Fibroblast of lung (primary cell): ENCODE results near the gene CST3. TPM values are rescaled to one million over a fixed set of nuclear protein-coding genes. Genes with fewer than 3 reads are reported as not detected.
A peak's percentile ranks its signal among the peaks of the same experiment; 100 is the strongest.

ENCODE experiments used
- DNase-seq, 2 donors: peaks; one replicate each; pipeline versions ENCODE4 v3.0.0 to v3.0.0-alpha.2; 2010; ENCODE audit warnings: low read depth in 2 of 2
- H2AFZ ChIP-seq: 2 replicates; pipeline ENCODE4 v1.5.1; 2012; ENCODE audit warnings: low read length, control low read depth, inconsistent platforms
- H3K27ac ChIP-seq: 2 replicates; pipeline ENCODE4 v1.5.1; 2011; ENCODE audit warnings: low read length, control low read depth; ENCODE audit not compliant: insufficient read depth
- H3K27me3 ChIP-seq: 2 replicates; pipeline ENCODE4 v1.5.1; 2011; ENCODE audit warnings: mild to moderate bottlenecking, low read length; ENCODE audit not compliant: control insufficient read depth, insufficient read depth
- H3K36me3 ChIP-seq: 2 replicates; pipeline ENCODE4 v1.5.1; 2011; ENCODE audit warnings: low read length; ENCODE audit not compliant: control insufficient read depth, insufficient read depth
- H3K4me1 ChIP-seq: 2 replicates; pipeline ENCODE4 v1.5.1; 2011; ENCODE audit warnings: low read length; ENCODE audit not compliant: control insufficient read depth, insufficient read depth; ENCODE audit errors: extremely low read depth
- H3K4me2 ChIP-seq: 2 replicates; pipeline ENCODE4 v1.5.1; 2011; ENCODE audit warnings: low read length, control low read depth; ENCODE audit not compliant: insufficient read depth; ENCODE audit errors: extremely low read depth
- H3K4me3 ChIP-seq, 4 experiments: fragments of 200-600 bp in 1 of 4; sonication (generic) in 1 of 4; replicated peaks in 1 of 4; 2 replicates each; pipeline ENCODE4 v1.5.1; 2011 to 2016; ENCODE audit warnings: low read length in 4 of 4, low read depth in 3 of 4, mild to moderate bottlenecking in 3 of 4, control low read depth in 2 of 4, inconsistent platforms in 1 of 4, mixed read lengths in 1 of 4; ENCODE audit not compliant: insufficient read depth in 1 of 4; ENCODE audit errors: control extremely low read depth in 1 of 4
- H3K79me2 ChIP-seq: 2 replicates; pipeline ENCODE4 v1.5.1; 2012; ENCODE audit warnings: mild to moderate bottlenecking, low read length, inconsistent platforms; ENCODE audit not compliant: control insufficient read depth, insufficient read depth
- H3K9ac ChIP-seq: 2 replicates; pipeline ENCODE4 v1.5.1; 2011; ENCODE audit warnings: mild to moderate bottlenecking, low read length, control low read depth; ENCODE audit not compliant: insufficient read depth
- H3K9me3 ChIP-seq: 2 replicates; pipeline ENCODE4 v1.5.1; 2012; ENCODE audit warnings: low read depth, low read length; ENCODE audit not compliant: control insufficient read depth, insufficient read depth
- H4K20me1 ChIP-seq: 2 replicates; pipeline ENCODE4 v1.5.1; 2011; ENCODE audit warnings: low read length; ENCODE audit not compliant: control insufficient read depth, insufficient read depth; ENCODE audit errors: extremely low read depth
- CTCF ChIP-seq, 2 donors: IDR thresholded peaks in 1 of 2; conservative IDR thresholded peaks in 1 of 2; 1 replicate in 1 of 2; 2 replicates in 1 of 2; pipeline ENCODE4 v1.5.1; 2011 to 2012; ENCODE audit warnings: low read length in 2 of 2, control low read depth in 1 of 2, inconsistent platforms in 1 of 2, low read depth in 1 of 2, mild to moderate bottlenecking in 1 of 2
- EZH2 ChIP-seq: IDR thresholded peaks from 2 replicates; pipeline ENCODE4 v1.5.1; 2012; ENCODE audit warnings: low read length, control low read depth, mild to moderate bottlenecking; ENCODE audit errors: missing control alignments
- polyA plus RNA-seq, 2 donors: library from polyadenylated mRNA; depleted of rRNA in 1 of 2; stranded (reverse) in 1 of 2; unstranded in 1 of 2; fragments of >200 nt; gene quantifications; 2 replicates each; pipeline ENCODE4 v1.2.1, GENCODE V29; 2011 to 2012; ENCODE audit warnings: missing spikeins in 1 of 2
- total RNA-seq: library from RNA; depleted of rRNA; stranded (reverse); fragments of >200 nt; gene quantifications from 2 replicates; pipeline ENCODE4 v1.2.1, GENCODE V29; 2014

Gene CST3
- total and polyA plus RNA-seq, 2 donors (not counting 1 experiment from before 2014, with no cell fraction given) = 136 to 162 TPM

- H3K4me3 ChIP-seq = no peak overlapping the region
- no peak overlapping the region for H2AFZ ChIP-seq
- H3K27me3 ChIP-seq = no peaks in the 10 kb centered on the region
- no peak overlapping the region for H3K9ac ChIP-seq
- H3K4me2 ChIP-seq = peak overlapping the region; percentile 41
- no peaks in the 10 kb centered on the region for H3K36me3 ChIP-seq
- TF ChIP-seq CTCF (conservative IDR thresholded peaks at IDR 0.05 in 1 of 2, IDR thresholded peaks at IDR 0.05 in 1 of 2; ENCODE audit: low read depth in 1 of 2, low read length in 2 of 2) (no peak), EZH2 (no peak)
- no peak overlapping the region for H3K27ac ChIP-seq
- H3K79me2 ChIP-seq = peaks cover 1% of the 10 kb centered on the region
- no peaks in the 10 kb centered on the region for H3K9me3 ChIP-seq
- H4K20me1 ChIP-seq = no peaks in the 10 kb centered on the region
- peaks cover 12% of the 10 kb centered on the region for H3K4me1 ChIP-seq
- peak; percentile 72 to 89 for DNase-seq
Observed at GRCh38 chr20:23641936-23642751, 4.4 kb upstream of the CST3 start.

GRCh38 chr20:23640671-23641667, 3.2 kb upstream of the CST3 start:
- Histone ChIP-seq H3K4me2 (no peak overlapping the region), H3K9me3 (no peaks in the 10 kb centered on the region), H3K4me3 (no peak overlapping the region), H3K79me2 (peaks cover 13% of the 10 kb centered on the region), H3K36me3 (no peaks in the 10 kb centered on the region), H2AFZ (no peak overlapping the region), H3K9ac (no peak overlapping the region), H3K27ac (no peak overlapping the region), H4K20me1 (no peaks in the 10 kb centered on the region), H3K27me3 (no peaks in the 10 kb centered on the region), H3K4me1 (peaks cover 17% of the 10 kb centered on the region)
- TF ChIP-seq CTCF (conservative IDR thresholded peaks at IDR 0.05 in 1 of 2, IDR thresholded peaks at IDR 0.05 in 1 of 2; ENCODE audit: low read depth in 1 of 2, low read length in 2 of 2) (no peak), EZH2 (no peak)
- DNase-seq = no peak

- H3K9me3 ChIP-seq = no peaks in the 10 kb centered on the region
- H3K4me2 ChIP-seq = no peak overlapping the region
- H2AFZ ChIP-seq = no peak overlapping the region
- H3K79me2 ChIP-seq = peaks cover 19% of the 10 kb centered on the region
- H3K36me3 ChIP-seq = peaks cover 3% of the 10 kb centered on the region
- no peak overlapping the region for H3K9ac ChIP-seq
- no peak for DNase-seq
- no peak overlapping the region for H3K4me3 ChIP-seq
- TF ChIP-seq EZH2 (no peak), CTCF (conservative IDR thresholded peaks at IDR 0.05 in 1 of 2, IDR thresholded peaks at IDR 0.05 in 1 of 2; ENCODE audit: low read depth in 1 of 2, low read length in 2 of 2) (no peak)
- H3K27ac ChIP-seq = no peak overlapping the region
- H4K20me1 ChIP-seq = no peaks in the 10 kb centered on the region
- H3K27me3 ChIP-seq = no peaks in the 10 kb centered on the region
- H3K4me1 ChIP-seq = peaks cover 17% of the 10 kb centered on the region
Observed at GRCh38 chr20:23640018-23640601, 2.4 kb upstream of the CST3 start.
